NCI-H2227 (cell line): ENCODE data around the gene HDAC5.
"Not testable (repeated sequence)": the region's sequence is repeated elsewhere in the genome, so short reads cannot be mapped to it uniquely, and the experiment has no call there.

ENCODE experiments used
- DNase-seq: peaks from one replicate; lab custom pipeline; 2025; ENCODE audit not compliant: unreplicated experiment; lab: John Stamatoyannopoulos, UW

Gene HDAC5

DNA sequence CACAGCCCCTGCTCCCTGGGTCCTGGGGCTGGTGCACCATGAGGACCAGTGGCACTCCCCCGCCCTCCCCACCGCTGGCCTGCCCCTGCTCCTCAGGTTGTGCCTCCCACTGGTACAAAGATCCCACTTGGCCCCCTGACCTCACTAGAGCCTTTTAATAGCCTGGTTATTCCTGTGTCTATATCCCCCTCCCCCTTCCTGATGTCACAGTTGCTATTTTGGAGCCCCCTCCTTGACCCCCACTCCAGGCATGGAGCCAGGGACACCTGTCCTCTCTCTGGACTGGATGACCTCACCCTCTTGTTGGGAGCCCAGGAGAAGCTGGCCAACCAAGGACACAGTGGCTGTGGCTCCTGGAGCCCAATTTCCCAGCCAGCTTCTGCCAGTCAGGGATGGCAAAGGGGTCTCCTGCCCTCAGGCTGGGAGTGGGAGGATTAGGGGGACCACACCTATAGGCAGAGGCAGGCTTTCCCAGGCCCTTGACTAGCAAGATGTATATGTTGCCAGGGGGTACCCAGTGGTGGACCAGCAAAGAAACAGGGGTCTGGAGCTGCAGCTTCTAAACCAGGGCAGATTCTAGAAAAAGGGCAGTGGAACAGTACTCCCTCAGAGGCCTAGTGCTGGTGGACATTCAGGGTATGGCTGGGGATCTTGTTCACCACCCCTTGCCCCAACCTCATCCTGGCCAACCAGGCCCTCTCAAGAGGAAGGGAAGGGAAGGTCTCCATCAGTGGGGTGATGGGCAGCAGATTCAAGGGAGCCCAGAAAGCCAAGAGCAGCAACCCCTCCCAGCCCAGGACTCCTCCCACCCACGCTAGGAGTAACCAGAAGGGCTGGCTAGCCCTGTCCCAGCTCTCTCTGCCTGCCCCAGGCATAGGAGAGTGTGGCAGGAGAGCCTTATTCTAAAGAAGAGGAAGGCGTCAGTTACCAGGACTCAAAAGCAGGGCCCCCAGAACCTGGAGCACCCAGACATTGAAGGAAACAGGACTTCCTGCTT, 10.9 kb downstream of the HDAC5 start:
- no peak for DNase-seq

DNA sequence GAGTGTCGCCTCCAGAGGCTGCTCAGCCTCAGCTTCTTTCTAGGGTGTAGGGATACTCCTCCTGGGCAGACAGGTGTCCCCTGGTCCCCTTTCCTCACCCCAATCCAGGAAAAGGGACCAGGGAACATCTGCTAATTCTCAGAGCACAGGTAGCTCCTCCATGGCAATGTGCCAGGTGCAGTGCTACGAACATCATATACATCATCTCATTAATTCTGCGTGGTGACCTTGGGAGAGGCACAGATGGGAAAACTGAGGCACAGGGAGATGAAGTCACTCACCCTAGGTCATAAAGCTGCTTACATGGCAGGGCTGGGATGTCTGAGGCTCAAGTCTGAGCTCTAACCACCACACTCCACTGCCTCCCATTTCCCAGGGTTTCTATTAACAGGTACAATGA, 11.7 kb downstream of the HDAC5 start:
- DNase-seq: no peak

DNA sequence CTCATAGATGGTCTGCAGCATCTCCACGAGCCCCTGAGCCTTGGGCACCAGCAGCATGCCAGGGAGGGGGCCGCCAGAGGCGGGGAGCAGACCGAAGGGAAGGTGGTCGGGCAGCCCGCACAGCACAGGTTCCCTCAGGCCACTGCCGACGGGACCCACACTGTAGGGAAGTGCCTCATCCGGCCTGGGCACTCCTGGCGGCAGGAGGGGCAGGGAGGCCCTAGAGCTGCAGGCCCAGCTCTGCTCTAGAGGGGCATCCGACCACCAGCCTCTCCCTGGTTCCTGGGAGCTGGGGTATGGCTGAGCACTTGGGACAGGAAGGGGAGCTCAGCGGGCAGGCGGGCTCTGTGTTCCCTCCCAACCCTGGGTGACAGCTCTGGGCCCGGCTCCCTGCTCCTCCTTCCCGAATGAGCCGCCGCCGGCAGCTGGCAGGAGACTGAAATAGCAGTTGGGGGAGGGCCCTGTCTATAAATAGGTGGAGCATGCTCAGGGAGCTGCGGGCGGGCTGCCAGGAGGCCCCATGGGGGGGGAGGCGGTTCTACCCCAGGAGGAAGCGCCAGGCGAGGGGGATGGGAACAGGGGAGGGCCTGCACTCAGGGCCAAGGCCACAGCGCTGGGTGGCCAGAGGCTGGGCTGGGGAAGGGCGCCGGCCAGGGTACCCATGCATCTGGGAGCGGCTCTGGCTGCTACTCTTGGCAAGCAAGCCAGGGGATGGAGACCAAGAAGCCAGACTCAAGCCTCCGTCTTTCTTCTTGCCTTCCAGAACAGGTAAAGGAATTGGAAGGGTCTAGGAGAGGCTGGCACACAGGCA, 12.4 kb downstream of the HDAC5 start:
- DNase-seq: peak; percentile 90

DNA sequence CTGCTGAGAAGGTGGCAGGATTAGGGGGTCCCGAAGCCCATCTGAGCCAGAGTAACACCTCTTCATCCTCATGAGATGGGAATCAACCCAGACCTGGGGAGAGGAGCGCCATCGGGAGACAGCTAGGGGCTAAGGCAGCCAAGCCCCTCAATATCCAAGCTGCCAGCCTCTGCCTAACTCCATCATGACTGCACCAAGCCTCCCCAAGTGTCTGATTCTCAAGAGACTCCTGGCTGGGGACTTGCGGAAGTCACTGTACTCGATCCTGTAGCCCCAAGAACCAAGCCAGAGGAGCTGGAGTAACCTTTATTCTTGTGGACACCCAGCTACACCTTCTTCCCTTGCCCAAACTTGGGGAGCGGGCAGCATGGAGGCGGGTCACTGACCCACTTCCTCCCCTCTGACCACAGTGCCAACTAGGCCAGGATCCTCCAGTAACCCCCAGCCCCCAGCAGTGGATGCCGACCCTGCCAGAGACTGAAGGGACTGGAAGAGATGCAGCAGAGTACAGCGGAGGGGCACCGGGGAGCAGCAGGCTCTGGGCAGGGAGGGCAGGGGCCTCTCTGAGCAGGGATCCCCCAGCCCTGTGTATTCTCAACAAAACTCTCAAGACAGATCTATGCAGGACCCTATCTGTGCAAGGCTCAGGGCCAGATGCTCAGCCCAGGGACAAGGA, 13.3 kb downstream of the HDAC5 start:
- no peak for DNase-seq

DNA sequence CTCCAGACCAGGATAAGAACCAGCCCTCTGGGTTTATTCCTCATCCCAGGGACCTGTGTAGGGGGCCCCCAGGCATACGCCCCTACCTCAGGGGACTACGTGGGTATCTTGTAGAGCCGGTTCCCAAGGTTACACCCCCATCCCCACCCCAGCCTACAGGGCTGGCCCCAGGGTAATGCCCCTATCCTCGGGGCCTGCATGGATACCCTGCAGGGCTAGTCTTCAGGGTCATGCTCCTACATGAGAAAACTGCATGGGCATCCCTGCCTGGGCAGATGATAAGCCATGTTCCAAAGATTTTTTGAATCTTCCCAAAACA, 14.2 kb downstream of the HDAC5 start:
- DNase-seq: no peak

DNA sequence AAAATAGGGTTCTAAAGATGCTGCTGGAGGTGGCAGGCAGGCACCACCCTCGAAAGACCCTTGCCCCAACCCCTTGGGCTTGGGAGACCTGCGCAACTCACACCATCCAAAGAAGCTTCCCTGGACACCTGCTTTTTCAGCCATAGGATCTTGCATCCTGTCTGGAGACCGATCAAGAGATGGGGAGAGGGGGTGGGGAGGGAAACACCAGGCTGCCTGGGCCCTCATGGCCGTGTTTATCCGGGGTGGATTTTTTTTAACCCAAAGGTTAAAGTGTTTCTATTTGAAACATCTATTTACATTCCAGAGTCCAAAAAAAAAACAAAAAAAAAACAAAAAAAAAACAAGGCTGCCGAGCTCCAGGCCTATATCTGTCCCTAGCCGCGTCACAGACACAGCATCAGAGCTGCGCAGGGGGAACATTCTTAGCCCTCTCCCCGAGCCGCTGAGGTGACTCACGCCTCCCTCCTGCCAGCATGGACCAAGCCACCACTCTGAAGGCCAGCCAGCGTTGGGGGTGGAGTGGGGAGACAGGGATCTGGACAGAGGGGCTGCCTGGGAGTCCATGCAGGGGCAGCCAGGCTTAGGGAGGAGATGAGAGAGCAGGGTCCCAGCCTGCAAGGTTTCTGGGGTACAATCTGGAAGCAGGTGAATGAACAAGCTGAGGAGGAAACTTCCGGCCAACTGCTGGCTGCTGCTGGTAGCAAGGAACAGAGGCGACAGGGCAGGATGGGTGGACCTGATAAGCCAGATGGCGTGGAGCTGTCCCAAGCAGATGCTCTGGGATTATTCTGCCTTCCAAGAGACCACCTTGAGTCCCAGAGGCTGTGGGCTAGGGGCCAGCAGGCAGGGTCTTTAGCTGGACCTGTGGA, 14.8 kb downstream of the HDAC5 start:
- peak; percentile 64 for DNase-seq

DNA sequence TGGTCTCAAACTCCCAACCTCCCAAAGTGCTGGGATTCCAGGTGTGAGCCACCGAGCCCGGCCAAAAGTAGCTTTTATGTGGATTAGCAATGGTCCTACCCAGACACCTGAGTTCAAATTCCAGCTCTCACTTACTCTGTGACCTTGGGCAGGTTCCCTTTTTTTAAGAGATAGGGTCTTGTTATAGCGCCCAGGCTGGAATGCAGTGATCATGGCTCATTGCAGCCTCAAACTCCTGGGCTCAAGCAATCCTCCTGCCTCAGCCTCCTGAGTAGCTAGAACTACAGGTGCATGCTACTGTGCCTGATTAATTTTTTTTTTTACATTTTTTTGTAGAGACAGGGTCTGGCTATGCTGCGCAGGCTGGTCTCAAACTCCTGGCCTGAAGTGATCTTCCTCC, 16.6 kb downstream of the HDAC5 start:
- DNase-seq: no peak

DNA sequence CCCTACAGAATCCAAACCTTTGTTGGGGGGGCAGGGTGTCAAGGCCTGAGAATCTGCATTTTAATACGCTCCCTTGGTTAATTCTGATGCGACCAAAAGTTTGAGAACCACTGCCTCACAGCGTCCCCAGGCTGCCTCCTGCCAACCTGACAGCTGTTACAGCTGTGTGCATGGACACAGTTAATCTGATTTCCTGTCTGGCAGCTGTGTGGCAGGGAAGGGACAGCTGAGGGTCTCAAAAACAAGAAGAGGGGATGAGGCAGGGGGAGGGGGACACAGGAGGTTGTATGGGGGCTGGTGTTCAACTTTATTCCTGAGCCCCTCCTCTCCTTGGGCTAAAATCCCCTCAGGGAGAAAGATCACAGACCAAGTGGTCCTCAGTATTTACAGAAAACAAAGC, 17.5 kb downstream of the HDAC5 start:
- no peak for DNase-seq

DNA sequence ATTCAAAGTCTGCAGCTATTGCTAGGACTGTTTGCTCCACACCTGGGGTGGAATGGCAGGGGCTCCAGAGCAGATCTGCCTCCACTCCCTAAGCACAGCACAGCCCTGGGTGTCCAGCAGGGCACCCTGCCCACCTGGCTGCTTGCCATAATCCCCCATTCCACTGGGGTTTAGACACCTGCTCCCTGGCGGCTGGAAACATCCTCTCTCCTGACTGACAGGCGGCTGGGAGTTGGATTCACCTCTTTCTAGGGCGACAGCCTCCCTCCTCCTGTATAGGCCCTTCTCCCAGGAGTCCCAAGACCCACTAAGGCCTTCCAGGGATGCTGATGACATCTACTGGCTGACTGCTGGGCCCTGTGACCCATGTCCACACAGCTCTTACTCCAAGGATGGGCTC, 18.0 kb downstream of the HDAC5 start:
- no peak for DNase-seq

DNA sequence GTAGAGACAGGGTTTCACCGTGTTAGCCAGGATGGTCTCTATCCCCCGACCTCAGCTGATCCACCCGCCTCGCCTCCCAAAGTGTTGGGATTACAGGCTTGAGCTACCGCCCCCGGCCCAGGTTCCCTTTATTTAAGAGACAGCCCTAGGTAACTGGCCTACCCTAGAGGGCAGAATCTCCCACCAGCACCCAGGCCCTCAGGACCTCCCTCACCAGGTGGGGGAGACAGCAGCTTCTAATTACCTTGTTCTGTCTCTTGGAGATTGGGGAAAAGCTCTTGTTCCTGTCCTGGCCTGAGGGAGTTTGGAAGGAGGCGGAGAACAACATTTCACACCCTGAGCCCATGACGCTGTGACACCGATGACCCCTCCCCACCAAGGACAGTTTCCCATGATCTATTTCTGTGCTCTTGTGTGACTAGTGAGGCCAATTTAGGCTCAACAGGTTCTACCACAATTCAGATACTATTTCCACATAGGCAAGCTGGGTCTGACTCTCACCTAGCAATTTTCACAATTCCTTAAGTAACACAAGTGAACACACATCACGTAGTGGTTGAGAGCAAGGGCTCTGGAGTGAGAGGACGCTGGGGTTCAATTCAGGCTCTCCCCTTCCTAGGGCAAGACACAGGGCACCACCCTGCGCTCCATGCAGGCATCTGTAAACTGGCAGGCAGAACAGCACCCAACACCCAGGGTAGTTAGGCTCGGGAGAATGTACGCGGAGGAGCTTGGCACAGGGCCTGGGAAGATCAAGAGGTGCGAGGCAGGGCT, 20.4 kb downstream of the HDAC5 start:
- DNase-seq: no peak

DNA sequence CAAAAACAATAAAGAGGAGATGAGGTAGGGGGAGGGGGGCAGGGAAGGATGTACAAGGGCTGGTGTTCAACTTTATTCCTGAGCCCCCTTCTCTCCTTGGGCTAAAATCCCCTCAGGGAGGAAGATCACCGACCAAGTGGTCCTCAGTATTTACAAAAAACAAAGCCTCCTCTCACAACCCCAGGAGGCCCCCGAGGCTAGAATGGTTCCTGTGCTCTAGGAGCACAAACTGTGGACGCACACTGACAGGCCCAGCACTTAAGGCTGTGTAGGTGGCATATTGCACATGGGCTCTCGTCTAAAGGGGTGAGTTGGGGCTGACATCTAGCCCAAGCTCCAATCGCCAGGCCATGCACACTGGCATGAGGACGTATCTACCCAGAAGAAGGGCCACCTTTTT, 21.6 kb downstream of the HDAC5 start:
- not testable (repeated sequence) for DNase-seq

DNA sequence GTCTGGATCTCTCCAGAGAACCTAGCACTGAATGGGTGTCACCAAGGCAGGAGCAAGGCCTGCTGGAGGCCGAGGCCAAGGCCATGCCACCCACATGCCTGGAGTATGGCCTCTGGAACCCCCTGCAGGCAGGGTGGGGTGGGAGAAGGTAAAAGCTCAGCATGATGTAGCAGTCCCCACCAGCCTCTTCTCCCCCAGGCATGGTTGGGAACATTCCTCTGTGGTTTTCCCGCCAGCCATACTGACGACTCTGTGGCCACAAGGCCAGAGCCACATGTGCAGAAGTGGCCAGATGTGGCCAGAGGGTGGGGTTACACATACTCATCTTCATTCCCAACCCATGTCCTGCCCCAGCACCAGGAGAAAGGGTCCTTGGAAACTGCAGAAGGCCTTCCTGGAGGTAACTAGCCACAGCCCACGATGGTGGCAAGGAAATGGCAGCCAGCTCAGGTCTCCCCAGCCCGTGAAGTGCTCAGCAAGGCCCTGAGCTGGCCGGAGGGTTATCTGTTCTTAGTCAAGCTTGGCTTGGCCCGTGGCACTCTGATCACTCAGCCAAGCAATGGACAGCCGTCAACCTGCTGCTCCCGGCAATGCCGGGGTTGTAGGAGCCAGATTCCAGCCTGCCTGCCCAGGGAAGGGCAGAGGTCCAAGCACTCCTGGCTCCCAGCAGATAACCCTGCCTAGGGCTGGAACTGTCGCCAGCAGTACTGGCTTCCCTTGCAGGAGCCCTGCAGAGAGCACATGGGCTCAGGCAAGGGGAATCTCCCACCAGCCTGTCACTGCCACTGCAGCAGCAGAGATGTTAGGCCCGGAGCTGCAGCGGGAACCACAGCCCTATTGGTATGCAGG, 26.1 kb downstream of the HDAC5 start:
- DNase-seq: no peak

DNA sequence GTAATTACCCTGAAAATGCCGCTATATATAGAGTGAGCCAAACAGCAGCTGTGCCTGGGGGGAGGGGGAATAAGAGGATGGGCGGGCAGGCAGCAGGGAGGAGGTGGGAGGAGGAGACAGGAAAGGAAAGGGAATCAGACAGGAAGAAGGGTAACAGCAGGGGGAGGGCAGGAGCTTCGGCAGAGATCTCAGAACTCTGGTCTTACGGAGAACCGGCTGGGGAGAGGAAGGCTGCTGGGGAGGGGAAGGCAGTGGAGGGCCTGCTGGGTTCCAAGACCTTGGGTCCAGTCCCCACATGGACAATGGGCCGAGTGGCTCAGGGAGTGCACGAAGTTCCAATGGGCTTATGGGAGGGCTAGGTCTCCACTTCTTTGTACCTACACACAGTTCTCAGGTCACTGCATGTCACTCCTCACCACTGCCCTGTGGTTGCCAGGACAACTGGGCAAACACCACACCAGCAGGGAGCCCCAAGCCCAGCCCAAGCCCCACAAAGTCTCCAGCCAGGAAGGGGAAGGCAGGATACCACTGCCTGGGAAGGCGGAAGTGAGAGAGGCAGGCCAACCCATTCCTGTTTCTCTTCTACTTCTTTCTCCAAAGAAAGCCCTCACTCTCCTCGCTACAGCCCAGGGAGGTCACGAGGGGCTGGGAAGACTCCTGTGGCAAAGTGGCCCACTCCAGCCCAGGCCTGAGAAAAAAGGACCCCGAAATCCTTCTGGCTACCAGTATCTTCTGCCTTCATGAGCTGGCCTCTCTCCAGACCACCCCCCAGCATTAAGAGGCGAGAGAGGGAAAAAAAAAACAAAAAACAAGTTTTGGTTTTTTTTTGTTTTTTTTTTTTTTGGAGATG, 27.6 kb downstream of the HDAC5 start:
- peak; percentile 92 for DNase-seq

DNA sequence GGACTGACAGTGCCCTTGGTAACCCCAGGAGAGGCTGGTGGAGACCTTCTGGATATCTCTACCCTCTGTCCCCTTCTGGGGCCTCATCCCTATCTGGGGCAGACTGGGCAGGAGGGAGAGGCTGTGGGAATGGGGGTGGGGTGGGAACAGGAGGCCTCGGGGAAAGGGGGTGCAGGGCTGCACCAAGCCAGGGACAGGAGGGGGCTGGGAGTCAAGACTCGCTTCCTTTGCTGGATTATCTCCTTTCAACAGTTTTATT, 28.1 kb downstream of the HDAC5 start:
- DNase-seq: no peak

DNA sequence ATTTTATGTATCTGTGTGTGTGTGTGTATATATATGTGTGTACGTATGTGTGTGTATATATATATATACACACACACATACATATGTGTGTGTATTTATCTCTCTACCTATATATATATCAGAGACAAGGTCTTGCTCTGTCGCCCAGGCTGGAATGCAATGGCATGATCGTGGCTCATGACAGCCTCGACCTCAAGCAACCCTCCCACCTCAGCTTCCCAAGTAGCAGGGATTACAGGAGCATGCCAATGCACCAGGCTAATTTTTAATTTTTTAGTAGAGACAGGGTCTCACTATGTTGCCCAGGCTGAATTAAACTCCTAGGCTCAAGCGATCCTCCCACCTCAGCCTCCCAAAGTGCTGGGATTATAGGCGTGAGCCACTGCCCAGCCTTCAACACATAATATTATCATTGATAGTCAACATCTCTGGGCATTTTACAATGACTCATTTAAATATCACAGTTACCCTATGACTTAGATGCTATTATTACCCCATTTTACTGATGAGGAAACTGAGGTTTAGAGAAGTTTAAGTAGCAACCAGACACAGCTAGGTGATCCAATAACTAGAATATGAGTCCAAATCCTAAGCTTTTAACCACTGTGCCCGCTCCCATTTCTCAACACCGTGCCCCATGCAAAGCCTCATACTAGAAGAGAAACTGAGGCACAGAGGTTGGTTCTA, 28.6 kb downstream of the HDAC5 start:
- DNase-seq: no peak

DNA sequence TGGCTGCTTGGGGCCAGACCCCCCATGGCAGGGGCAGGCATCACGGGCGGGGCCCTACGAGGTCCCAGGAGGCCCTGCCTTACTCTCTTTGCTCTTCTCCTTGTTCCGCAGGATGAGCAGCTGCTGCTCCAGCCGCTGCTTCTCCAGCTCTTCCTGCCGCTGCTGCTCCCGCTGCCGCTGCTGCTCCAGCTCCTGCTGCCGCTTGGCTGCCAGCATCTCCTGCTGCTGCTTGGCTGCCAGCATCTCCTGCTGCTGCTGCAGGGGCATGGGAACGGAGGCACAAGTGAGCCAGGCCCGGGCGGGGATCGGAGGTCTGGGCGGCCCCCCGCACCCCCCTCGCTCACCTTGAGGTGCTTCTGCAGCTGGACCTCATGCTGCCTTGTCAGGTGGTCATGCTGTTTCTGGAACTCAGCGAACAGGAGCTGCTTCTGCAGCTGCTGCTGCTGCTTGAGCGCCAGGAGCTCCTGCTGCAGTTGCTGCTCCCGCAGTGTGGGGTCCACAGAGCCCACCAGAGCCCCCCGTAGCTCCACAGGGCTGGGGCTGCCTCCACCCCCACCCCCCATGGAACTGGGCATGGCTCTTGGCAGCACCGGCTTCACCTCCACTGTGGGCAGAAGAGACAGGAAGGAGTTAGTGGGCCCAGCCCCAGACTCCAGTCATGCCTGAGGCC, 30.1 kb downstream of the HDAC5 start:
- DNase-seq: peak; percentile 54

DNA sequence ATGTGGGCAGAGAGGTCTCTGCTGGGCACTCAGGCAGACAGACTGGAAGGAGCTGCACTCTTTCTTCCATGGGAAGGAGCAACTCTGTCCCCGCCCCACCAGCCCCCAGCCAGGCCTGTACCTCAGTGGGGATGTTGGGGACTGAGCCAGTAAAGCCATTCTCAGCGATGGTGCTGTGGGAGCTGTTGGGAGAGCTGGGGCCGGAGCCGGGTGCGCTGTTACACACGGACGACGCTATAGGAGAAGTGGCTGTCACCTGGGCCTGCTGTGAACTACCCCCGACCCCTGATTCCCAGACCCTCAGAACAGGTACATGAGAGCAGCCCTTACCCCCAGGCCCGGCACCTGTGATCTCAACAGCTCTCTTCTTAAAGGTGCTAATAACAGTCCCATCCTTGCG, 31.4 kb downstream of the HDAC5 start:
- no peak for DNase-seq
